Activated gamma-delta T cell treated with Interleukin-2 at 50 U/mL for 16 hours (primary cell): ENCODE measurements around the gene SPATA9.

Experiments
- DNase-seq: peaks from one replicate; pipeline ENCODE4 v3.0.0-alpha.2; 2020

SPATA9 gene

GRCh38 chr5:95682891-95683290 lies at the start of gene SPATA9:
TSS of gene SPATA9 (minus strand) at chr5:95682991. CDS start at chr5:95682854, 137 bp downstream.
- DNase-seq = no peak

GRCh38 chr5:95731571-95732554 lies 49.1 kb upstream of the SPATA9 start:
- peak; percentile 8 for DNase-seq

GRCh38 chr5:95730730-95731570 lies 48.2 kb upstream of the SPATA9 start, which contains the start of gene RHOBTB3:
TSS of gene RHOBTB3 (plus strand) at chr5:95731336. CDS start at chr5:95731683, 347 bp downstream.
- DNase-seq = peak; percentile 22

- DNase-seq = no peak
Observed at GRCh38 chr5:95730011-95730700, 47.4 kb upstream of the SPATA9 start.

GRCh38 chr5:95729115-95730010 lies 46.6 kb upstream of the SPATA9 start:
- DNase-seq = no peak

GRCh38 chr5:95728494-95729114 lies 45.8 kb upstream of the SPATA9 start:
- DNase-seq = no peak

GRCh38 chr5:95727764-95728191 lies 45.0 kb upstream of the SPATA9 start:
- no peak for DNase-seq

GRCh38 chr5:95726811-95727763 lies 44.3 kb upstream of the SPATA9 start:
- DNase-seq = no peak

- DNase-seq = no peak
Observed at GRCh38 chr5:95725937-95726810, 43.4 kb upstream of the SPATA9 start.

GRCh38 chr5:95725071-95725820 lies 42.5 kb upstream of the SPATA9 start:
- DNase-seq = no peak

GRCh38 chr5:95723632-95724369 lies 41.0 kb upstream of the SPATA9 start:
- DNase-seq = no peak

GRCh38 chr5:95721582-95722295 lies 38.9 kb upstream of the SPATA9 start:
- DNase-seq = no peak

GRCh38 chr5:95720094-95720786 lies 37.4 kb upstream of the SPATA9 start:
- DNase-seq = no peak

GRCh38 chr5:95718738-95719137 lies 35.9 kb upstream of the SPATA9 start:
- DNase-seq = no peak

GRCh38 chr5:95718203-95718602 lies 35.4 kb upstream of the SPATA9 start:
- DNase-seq = no peak

- no peak for DNase-seq
Observed at GRCh38 chr5:95717439-95717838, 34.6 kb upstream of the SPATA9 start.
